GM19240 (cell line): ENCODE measurements around the gene GRIN2C.
"Not testable (repeated sequence)": the region's sequence is repeated elsewhere in the genome, so short reads cannot be mapped to it uniquely, and the experiment has no call there.

ENCODE experiments used
- DNase-seq: peaks from one replicate; pipeline ENCODE4 v3.0.0; 2011; ENCODE audit warnings: low spot score; ENCODE audit not compliant: insufficient read length

The GRIN2C gene

GRCh38 chr17:74859459-74860228, at the start of gene GRIN2C:
Gene GRIN2C, minus strand, starts transcription at chr17:74859885. Its CDS starts 4,793 bp downstream, at chr17:74855092.
- DNase-seq = no peak

- not testable (repeated sequence) for DNase-seq
Observed at GRCh38 chr17:74909097-74909496, 49.4 kb upstream of the GRIN2C start.

- DNase-seq = no peak
Observed at GRCh38 chr17:74907012-74907411, 47.3 kb upstream of the GRIN2C start.

- not testable (repeated sequence) for DNase-seq
Observed at GRCh38 chr17:74906214-74906793, 46.6 kb upstream of the GRIN2C start.

- DNase-seq = no peak
Observed at GRCh38 chr17:74904687-74905409, 45.2 kb upstream of the GRIN2C start.

GRCh38 chr17:74903671-74904070, 44.0 kb upstream of the GRIN2C start:
- DNase-seq = no peak

GRCh38 chr17:74903034-74903433, 43.3 kb upstream of the GRIN2C start:
- DNase-seq = no peak

- no peak for DNase-seq
Observed at GRCh38 chr17:74901353-74902135, 41.9 kb upstream of the GRIN2C start.

GRCh38 chr17:74900208-74900607, 40.5 kb upstream of the GRIN2C start:
- DNase-seq = no peak

GRCh38 chr17:74898376-74898946, 38.8 kb upstream of the GRIN2C start:
- DNase-seq = no peak

GRCh38 chr17:74893936-74894671, 34.4 kb upstream of the GRIN2C start:
- no peak for DNase-seq

- DNase-seq = no peak
Observed at GRCh38 chr17:74892974-74893911, 33.6 kb upstream of the GRIN2C start, which contains the start of gene FADS6. Gene FADS6, minus strand, starts transcription at chr17:74893633. Its CDS starts 38 bp downstream, at chr17:74893595.

- DNase-seq = no peak
Observed at GRCh38 chr17:74892013-74892841, 32.5 kb upstream of the GRIN2C start.

- no peak for DNase-seq
Observed at GRCh38 chr17:74890554-74890953, 30.9 kb upstream of the GRIN2C start.

GRCh38 chr17:74888469-74888868, 28.8 kb upstream of the GRIN2C start:
- no peak for DNase-seq

GRCh38 chr17:74883241-74883745, 23.6 kb upstream of the GRIN2C start:
- no peak for DNase-seq

- DNase-seq = no peak
Observed at GRCh38 chr17:74882517-74883240, 23.0 kb upstream of the GRIN2C start.
